Mucosa of stomach (tissue), 1 donor: ENCODE data around the gene IZUMO1.

ENCODE experiments used
- H3K27me3 ChIP-seq: one replicate; pipeline ENCODE4 v1.7.0; 2013; ENCODE audit warnings: mild to moderate bottlenecking, low read length; ENCODE audit not compliant: control insufficient read depth, insufficient read depth
- H3K36me3 ChIP-seq: one replicate; pipeline ENCODE4 v1.7.0; 2013; ENCODE audit warnings: low read length; ENCODE audit not compliant: control insufficient read depth, insufficient read depth
- H3K4me1 ChIP-seq: one replicate; pipeline ENCODE4 v1.7.0; 2013; ENCODE audit warnings: mild to moderate bottlenecking, low read length; ENCODE audit not compliant: control insufficient read depth, insufficient read depth
- H3K4me3 ChIP-seq: one replicate; pipeline ENCODE4 v1.7.0; 2013; ENCODE audit warnings: low read length
- H3K9ac ChIP-seq: one replicate; pipeline ENCODE4 v1.7.0; 2013; ENCODE audit warnings: mild to moderate bottlenecking, low read length, moderate library complexity
- H3K9me3 ChIP-seq: one replicate; pipeline ENCODE4 v1.7.0; 2013; ENCODE audit warnings: mild to moderate bottlenecking, low read length, moderate library complexity; ENCODE audit not compliant: control insufficient read depth
- donor health status: Pancreatic carcinoma.

Gene IZUMO1

DNA sequence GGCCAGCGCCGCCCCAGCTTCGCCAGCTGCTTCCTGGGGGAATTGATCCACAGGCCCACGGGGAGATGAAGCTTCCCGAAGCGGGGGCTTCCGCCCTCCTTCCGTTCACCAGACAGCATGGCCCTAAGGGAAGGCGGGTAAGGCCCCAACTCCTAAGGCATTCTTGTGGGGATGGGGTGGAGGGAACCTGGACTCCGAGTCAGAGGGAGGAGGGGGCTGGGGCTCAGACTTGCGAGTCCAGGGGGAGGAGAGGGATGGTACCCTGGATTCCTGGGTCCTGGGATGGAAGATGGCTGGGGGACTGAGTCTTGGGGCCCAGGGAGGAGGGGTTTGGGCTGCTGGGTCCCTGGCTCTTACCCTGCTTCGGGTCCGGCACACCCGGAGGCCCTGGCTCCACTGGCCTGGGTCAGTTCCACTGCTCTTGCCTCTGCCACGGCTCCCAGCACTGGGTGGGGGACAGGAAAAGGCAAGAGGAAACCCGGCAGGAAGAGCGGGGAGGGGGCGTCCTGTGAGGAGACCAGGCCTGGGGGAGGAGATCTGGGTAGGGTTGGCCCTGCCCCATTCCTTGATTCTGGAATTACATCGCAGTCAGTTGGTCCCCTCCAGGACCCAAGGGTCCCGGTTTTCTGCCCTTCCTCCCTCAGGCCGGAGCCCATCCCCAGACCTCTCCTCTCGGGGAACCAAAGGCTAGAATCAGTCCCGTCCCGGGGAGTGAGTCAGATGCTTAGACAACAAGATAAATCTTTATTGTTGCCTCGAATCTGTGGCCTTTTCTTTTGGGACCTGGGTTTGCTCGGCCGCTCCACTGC, 6.3 kb downstream of the IZUMO1 start, which contains the start of gene RASIP1:
Gene RASIP1 (minus strand): TSS at position 447 of the 809 bp plus-strand sequence. CDS start 328 bp downstream, at position 119.
- Histone ChIP-seq H3K9me3 (no peaks in the 10 kb centered on the region), H3K27me3 (peaks cover 14% of the 10 kb centered on the region), H3K4me3 (peak within 1 kb of the TSS; percentile 22), H3K9ac (peak within 1 kb of the TSS; percentile 48), H3K36me3 (no peaks in the 10 kb centered on the region), H3K4me1 (peaks cover 37% of the 10 kb centered on the region)

DNA sequence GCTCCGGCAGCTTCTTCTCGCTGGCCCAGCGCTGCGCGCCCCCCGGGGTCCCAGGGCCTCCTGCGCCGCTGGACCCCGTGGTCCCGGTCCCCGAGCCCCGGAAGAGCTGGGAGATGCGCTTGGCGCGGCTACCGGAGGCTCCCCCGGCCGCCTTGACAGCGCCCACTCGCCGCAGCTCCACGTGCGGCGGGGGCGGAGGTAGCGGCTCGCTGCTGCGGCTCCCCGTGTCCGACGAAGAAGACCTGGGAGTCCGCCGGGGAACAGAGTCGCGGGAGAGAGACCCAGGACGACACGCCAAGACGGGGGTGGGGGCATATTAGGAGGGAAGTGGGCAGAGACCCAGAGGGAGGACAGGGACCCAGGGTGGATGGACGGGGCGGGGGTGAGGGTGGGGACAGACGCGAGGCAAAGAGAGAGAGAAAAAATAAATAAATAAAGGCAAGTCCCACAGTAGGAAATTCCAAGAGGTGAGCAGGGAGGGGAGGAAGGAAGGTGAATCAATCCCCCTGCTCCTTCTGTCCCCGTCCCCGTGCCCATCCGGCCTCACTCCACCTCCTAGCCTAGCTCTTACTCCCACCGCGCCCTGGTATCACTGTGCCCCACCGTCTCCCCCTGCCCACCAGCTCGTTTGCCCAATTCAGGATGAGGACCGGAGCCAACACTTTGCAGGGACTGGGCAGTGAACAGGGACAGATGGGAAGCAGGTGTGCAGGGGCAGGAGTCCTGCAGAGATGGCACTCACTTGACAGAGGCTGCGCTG, 7.1 kb downstream of the IZUMO1 start:
- H3K9me3 ChIP-seq: no peaks in the 10 kb centered on the region
- H3K36me3 ChIP-seq: no peaks in the 10 kb centered on the region
- H3K4me3 ChIP-seq: peak overlapping the region; percentile 22
- H3K27me3 ChIP-seq: peaks cover 14% of the 10 kb centered on the region
- H3K4me1 ChIP-seq: peaks cover 37% of the 10 kb centered on the region
- peak overlapping the region; percentile 48 for H3K9ac ChIP-seq

DNA sequence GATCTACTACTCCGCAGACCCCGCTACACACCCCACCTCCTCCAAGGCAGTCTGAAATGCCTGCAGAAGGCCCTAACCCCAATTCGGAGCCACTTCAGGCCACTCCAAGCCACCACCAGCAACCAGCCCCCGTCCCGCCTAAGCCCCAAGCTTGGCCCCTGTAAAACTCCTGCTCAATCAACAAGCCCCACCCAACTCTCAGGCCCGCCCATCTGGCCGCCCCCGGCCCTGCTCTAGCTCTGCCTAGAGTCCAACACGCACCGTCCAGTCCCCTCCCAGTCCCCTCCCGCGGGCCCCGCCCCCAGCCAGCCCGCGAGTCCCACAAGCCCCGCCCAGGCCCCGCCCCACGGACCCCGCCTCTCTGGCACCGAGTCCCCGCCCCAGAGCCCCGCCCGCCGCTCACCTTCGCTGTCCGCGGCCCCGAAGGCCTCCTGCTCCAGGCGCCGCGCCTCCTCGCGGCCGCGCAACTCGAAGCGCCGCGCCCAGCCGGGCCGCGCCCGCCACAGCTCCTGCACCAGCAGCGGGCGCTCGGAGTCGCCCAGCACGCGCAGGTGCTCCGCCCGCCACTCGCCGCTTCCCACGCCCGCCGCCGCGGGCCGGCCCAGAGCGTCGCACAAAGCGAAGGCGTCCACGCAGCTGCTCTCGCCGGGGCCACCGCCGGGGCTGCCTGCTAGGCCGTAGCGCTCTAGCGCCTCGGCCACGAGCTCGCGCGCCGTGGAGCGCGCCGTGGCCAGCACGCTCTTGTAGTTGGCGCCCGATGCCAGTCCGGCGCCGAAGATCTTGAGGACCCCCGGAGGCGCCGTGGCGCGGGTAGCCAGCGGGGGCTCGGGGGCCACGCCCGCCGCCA, 7.9 kb downstream of the IZUMO1 start:
- Histone ChIP-seq H3K27me3 (peaks cover 14% of the 10 kb centered on the region), H3K36me3 (no peaks in the 10 kb centered on the region), H3K4me1 (peaks cover 37% of the 10 kb centered on the region), H3K9me3 (no peaks in the 10 kb centered on the region), H3K4me3 (no peak overlapping the region), H3K9ac (peak overlapping the region; percentile 43)

DNA sequence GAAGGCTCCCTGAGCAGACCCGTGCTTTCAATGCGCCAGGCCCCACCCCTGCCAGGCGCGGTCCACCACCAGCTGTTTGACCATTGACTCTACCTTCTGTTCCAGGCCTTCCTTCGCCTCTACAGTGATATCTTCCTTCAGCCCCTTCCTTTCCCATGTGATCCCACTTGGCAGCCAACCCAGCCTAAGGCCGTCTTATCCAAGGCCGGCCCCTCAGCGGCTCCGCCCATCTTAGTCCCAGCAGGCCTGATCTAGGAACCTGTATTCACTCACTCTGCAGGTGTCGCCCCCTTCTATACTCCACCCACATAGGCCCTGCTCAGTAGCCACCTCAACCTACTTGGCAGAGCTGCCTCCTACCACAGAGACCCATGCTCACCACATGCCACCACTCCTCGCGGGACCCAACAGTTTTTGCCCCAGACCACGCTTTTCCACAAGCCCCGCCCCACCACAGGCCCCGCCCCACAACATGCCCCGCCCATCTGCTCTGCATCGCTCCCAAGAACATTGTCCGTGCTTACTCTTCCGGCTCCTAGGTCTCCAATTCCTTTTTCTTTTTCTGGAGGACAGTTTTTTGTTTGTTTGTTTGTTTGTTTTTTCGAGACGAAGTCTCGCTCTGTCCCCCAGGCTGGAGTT, 9.2 kb downstream of the IZUMO1 start:
- no peaks in the 10 kb centered on the region for H3K36me3 ChIP-seq
- peaks cover 14% of the 10 kb centered on the region for H3K27me3 ChIP-seq
- no peak overlapping the region for H3K9ac ChIP-seq
- H3K4me1 ChIP-seq: peaks cover 37% of the 10 kb centered on the region
- no peaks in the 10 kb centered on the region for H3K9me3 ChIP-seq
- H3K4me3 ChIP-seq: no peak overlapping the region

DNA sequence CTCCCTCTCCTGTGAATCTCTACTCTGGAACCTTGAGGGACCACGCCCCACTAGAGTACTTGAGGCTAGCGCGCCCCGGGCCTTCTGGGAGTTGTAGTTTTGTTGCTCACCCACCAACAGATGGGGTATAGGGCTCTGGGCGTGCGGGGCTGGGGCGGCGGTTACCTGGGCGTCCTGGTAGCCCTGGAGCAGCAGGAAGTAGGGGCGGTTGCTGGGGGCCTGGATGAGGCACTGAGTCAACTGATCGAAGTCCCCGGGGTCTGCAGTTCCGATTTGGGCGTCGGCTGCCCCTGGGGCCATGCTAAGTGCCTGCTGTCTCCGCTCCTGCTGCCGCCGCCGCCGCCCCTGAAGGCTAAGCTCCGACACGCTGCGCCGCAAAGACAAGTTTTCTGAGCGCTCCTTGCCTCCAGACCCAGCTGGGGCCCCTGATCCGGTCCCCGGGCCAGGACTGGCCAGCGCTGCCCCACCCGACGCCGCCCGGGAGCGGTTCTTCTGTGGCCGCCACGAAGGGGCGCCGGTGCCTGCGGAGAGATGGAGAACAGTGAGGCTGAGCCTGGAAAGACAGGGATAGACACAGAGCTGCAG, 11.6 kb downstream of the IZUMO1 start:
- Histone ChIP-seq H3K4me1 (peaks cover 18% of the 10 kb centered on the region), H3K9me3 (no peaks in the 10 kb centered on the region), H3K27me3 (peaks cover 9% of the 10 kb centered on the region), H3K4me3 (no peak overlapping the region), H3K36me3 (no peaks in the 10 kb centered on the region), H3K9ac (no peak overlapping the region)

DNA sequence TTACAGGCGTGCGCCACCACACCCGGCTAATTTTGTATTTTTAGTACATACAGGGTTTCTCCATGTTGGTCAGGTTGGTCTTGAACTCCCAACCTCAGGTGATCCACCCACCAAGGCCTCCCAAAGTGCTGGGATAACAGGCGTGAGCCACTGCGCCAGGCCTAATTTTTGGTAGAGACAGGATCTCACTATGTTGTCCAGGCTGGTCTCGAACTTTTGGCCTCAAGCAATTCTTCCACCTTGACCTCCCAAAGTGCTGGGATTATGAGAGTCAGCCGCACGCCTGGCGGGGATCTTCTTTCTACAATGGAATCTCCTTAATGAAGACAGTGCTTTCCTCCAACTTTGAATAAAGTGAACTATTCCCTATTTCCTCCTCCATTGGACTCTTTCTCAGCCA, 12.1 kb downstream of the IZUMO1 start:
- H3K36me3 ChIP-seq: no peaks in the 10 kb centered on the region
- H3K27me3 ChIP-seq: peaks cover 4% of the 10 kb centered on the region
- no peak overlapping the region for H3K4me3 ChIP-seq
- H3K4me1 ChIP-seq: peaks cover 13% of the 10 kb centered on the region
- no peaks in the 10 kb centered on the region for H3K9me3 ChIP-seq
- H3K9ac ChIP-seq: no peak overlapping the region

DNA sequence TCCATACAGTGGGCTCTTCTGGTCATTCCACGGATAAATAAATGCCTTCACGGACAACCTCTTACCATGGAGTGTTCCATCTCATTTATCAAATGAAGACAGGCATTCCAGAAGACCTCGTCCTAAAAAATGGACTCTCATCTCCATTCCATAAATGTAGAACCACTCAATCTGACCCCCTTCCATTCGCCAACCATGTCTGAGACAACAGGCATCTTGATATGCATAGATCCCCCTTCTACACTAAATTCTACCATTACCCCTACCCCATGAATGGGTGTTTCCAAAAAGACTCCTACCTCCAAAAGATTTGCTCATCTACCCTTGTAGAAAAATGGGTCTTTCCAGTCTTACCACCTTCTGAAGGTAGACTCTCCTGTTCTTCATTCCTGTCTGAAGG, 15.3 kb downstream of the IZUMO1 start:
- Histone ChIP-seq H3K27me3 (no peaks in the 10 kb centered on the region), H3K4me3 (no peak overlapping the region), H3K9me3 (no peaks in the 10 kb centered on the region), H3K36me3 (no peaks in the 10 kb centered on the region), H3K9ac (no peak overlapping the region), H3K4me1 (no peaks in the 10 kb centered on the region)

DNA sequence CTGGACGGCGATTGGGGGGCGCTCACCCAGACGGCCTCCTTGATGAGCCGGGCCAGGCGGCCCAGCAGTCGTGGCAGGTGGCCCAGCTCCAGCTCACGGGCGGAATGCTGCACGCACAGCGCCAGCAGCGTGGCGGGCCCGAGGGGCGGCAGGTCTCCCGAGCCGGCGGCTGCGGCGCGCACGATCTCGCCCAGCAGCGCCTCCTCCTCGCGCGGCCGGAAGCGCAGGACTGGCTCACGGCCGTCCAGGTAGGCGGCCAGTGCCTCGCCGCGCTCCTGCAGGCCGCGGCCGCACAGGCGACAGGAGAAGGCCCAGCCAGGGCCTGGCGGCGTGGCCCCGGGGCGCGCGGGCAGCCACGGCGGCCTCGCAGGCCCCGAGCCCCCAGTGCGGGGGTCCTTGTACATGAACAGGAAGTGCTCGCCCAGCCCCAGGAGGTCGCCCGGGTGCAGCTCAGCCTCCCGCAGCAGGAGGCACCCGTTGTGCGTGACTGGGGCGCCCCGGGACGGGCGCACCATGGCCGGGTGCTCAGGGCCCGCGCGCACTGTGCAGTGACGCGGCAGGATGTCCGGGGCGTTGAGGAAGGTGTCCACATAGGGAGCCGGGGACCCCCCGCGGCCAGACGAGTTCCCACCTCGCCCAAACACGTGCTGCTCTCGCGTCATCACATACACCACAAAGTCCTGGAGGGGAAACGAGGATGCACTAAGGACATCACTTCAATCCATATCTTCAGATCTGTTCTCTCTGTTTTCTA, 17.6 kb downstream of the IZUMO1 start:
- Histone ChIP-seq H3K36me3 (no peaks in the 10 kb centered on the region), H3K27me3 (no peaks in the 10 kb centered on the region), H3K9ac (no peak overlapping the region), H3K4me3 (no peak overlapping the region), H3K9me3 (no peaks in the 10 kb centered on the region), H3K4me1 (no peaks in the 10 kb centered on the region)

DNA sequence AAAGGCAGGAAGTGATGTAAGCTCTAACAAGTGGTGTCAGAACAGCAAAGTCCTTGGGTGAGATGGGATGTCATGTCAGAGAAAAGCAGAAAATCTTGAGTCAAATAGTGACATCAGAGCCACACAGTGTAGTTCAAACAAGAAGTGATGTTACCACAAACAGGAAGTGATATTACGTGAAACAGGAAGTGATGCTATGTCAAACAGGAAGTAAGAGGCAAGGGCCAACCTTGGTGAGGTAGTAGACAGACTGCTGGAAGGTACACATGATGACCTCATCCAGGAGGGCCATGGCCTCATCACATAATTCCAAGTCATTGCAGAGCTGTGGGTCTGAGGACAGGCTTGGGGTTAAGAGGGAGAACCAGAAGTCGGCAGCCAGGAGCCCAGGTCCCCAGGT, 20.2 kb downstream of the IZUMO1 start:
- no peak overlapping the region for H3K9ac ChIP-seq
- H3K4me1 ChIP-seq: no peaks in the 10 kb centered on the region
- no peaks in the 10 kb centered on the region for H3K36me3 ChIP-seq
- no peaks in the 10 kb centered on the region for H3K9me3 ChIP-seq
- H3K4me3 ChIP-seq: no peak overlapping the region
- no peaks in the 10 kb centered on the region for H3K27me3 ChIP-seq

DNA sequence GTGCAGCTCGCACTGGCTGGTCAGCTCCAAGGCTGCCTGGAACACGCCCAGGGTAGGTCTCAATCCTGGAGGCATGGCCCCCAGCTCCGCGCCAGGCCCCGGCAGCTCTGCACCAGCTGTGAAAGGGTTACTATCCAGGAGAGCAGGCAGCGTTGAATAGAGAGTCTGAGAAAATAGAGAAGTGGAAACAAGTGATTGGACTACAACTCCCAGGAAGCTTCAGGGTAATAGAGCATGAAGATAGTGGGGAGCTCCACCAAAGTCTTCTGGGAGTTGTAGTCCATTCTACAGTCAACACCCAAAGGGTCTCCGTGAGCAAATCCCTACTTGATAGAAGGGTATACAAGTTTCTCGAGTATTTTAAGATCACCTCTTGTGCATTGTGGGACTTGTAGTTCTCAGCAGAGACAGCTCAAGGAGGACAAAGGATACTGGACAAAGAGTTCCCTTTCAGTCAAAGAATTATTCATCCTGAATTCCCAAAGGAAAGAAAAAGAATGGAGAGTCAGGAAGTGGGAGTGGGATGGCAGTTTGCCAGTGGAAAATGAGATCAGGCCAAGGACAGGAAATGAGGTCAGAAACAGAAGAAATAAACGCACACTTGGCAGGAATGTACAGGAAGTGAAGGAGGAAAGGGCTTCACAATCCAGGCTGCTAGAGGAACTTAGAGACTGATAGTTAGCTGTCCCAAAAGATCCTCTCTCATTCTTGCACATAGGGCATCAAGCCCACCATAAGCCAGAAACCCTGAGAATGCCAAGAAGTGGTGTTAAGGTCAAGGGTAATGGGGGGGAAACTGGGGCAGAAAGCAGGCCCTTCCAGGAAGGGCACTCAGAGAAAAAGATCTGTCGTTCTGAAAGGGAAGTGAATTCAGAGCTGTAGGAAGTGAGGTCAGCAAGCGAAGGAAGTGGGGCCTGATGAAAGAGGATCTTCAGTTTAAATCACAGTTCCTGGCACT, 21.6 kb downstream of the IZUMO1 start:
- H3K9ac ChIP-seq: no peak overlapping the region
- no peaks in the 10 kb centered on the region for H3K36me3 ChIP-seq
- no peaks in the 10 kb centered on the region for H3K9me3 ChIP-seq
- H3K4me1 ChIP-seq: peaks cover 4% of the 10 kb centered on the region
- H3K4me3 ChIP-seq: no peak overlapping the region
- no peaks in the 10 kb centered on the region for H3K27me3 ChIP-seq
